Lung (tissue), 12 donors: ENCODE results near the gene LRCH1. TPM values are rescaled to one million over a fixed set of nuclear protein-coding genes. Genes with fewer than 3 reads are reported as not detected.

Experiments used
- ATAC-seq: fragments of 200-7000 bp; cut with Tn5 transposase; one replicate; pipeline ENCODE4 v1.9.1; 2020; ENCODE audit warnings: moderate number of reproducible peaks; ENCODE audit not compliant: insufficient read depth, low FRiP score
- DNase-seq, 3 donors: peaks; one replicate each; pipeline ENCODE4 v3.0.0-alpha.2; 2013 to 2017
- H3K27ac ChIP-seq, 2 donors: one replicate each; pipeline ENCODE4 v1.5.1; 2013; ENCODE audit warnings: mild to moderate bottlenecking in 2 of 2, moderate library complexity in 2 of 2, control low read depth in 1 of 2, inconsistent platforms in 1 of 2, low read depth in 1 of 2, low read length in 1 of 2
- H3K27me3 ChIP-seq, 3 donors: one replicate each; pipeline ENCODE4 v1.5.1; 2013; ENCODE audit warnings: low read length in 2 of 3; ENCODE audit not compliant: control insufficient read depth in 3 of 3, insufficient read depth in 3 of 3
- H3K36me3 ChIP-seq, 4 donors: one replicate each; pipeline ENCODE4 v1.5.1; 2013; ENCODE audit warnings: low read length in 4 of 4, mild to moderate bottlenecking in 1 of 4, moderate library complexity in 1 of 4; ENCODE audit not compliant: control insufficient read depth in 4 of 4, insufficient read depth in 4 of 4
- H3K4me1 ChIP-seq, 5 donors: one replicate each; pipeline ENCODE4 v1.5.1; 2013; ENCODE audit warnings: low read length in 5 of 5, mild to moderate bottlenecking in 2 of 5, moderate library complexity in 1 of 5; ENCODE audit not compliant: control insufficient read depth in 5 of 5, insufficient read depth in 5 of 5
- H3K4me3 ChIP-seq: one replicate; pipeline ENCODE4 v1.5.1; 2013; ENCODE audit warnings: mild to moderate bottlenecking, control low read depth, moderate library complexity
- H3K9ac ChIP-seq, 2 donors: one replicate each; pipeline ENCODE4 v1.5.1; 2013; ENCODE audit warnings: low read length in 2 of 2, control low read depth in 1 of 2; ENCODE audit not compliant: insufficient read depth in 1 of 2
- H3K9me3 ChIP-seq, 4 donors: one replicate each; pipeline ENCODE4 v1.5.1; 2013; ENCODE audit warnings: low read length in 3 of 4, mild to moderate bottlenecking in 1 of 4, moderate library complexity in 1 of 4; ENCODE audit not compliant: control insufficient read depth in 4 of 4, insufficient read depth in 3 of 4
- CTCF ChIP-seq: IDR thresholded peaks from 2 replicates; pipeline ENCODE4 v1.5.1; 2012; ENCODE audit warnings: mild to moderate bottlenecking; ENCODE audit errors: control extremely low read depth, extremely low read depth
- WGBS, 2 donors: extraction: QIAGEN DNeasy Blood & Tissue Kit; methylation state at CpG; one replicate each; pipeline ENCODE4 v1.1.7; 2013; 5-methylcytosine and 5-hydroxymethylcytosine counted together
- polyA plus RNA-seq, 2 donors: library from polyadenylated mRNA; stranded (reverse); fragments of 200-250 nt; gene quantifications; one replicate each; pipeline ENCODE4 v1.2.1, GENCODE V29; 2013
- total RNA-seq, 2 donors: library from RNA; depleted of rRNA in 1 of 2; stranded (reverse); fragments of >200 nt in 1 of 2; gene quantifications; one replicate each; pipeline ENCODE4 v1.2.1, GENCODE V29; 2014 to 2021
- donor health status: control.
- donor health status: control.
- donor health status: Bipolar disorder and iron deficiency.
- donor health status: healthy.
- donor health status: DM: yes; HTN: yes; CAD: no.

Gene LRCH1
- total and polyA plus RNA-seq, 4 donors: 3.6 to 35.4 (median 13.2) TPM

DNA sequence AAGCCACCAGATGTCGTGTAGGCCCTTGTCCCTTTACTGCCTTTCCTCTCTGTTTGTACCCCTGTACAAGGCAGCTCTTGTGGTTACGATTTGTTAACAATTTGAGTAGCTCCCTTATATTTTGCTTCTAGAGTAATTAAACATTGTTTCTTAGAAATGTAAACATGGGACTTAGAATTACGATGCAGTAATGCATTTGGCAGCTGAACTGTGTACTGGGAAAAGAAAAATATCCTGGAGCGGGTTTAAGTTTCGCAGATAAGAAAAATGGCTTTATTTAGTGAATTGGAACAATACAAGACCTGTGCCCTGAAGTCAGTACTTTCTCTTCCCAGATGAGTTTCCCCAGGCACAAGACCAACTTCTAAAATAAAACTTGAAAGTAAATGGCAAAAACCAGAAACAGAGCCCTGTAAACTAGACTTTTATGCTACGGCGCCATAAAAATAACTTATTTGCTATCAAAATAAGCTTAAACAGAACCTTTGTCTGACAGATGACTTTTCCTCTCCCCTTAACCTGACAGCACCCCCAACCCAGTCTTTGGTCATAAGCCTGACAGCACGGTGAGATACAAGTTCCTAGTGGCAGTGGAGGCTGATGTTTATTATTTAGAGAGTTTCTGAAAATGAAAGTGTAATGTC, 63.0 kb downstream of the LRCH1 start:
- H3K4me1 ChIP-seq: peaks cover 4 to 47% (median 12%) of the 10 kb centered on the region in 5 donors
- TF ChIP-seq CTCF: no peak
- no peaks in the 10 kb centered on the region for H3K27me3 ChIP-seq
- H3K36me3 ChIP-seq: no peaks in the 10 kb centered on the region
- H3K4me3 ChIP-seq: no peak overlapping the region
- peak overlapping the region in 1 of 2 donors; percentile 63 for H3K27ac ChIP-seq
- DNase-seq (peak; percentile 21 to 88 (median 84)), ATAC-seq (no peak)
- H3K9ac ChIP-seq: peak overlapping the region in 1 of 2 donors; percentile 84
- no peaks in the 10 kb centered on the region for H3K9me3 ChIP-seq
- WGBS, 2 donors: 43 to 66% methylated on average over 8 of the region's 8 CpGs

DNA sequence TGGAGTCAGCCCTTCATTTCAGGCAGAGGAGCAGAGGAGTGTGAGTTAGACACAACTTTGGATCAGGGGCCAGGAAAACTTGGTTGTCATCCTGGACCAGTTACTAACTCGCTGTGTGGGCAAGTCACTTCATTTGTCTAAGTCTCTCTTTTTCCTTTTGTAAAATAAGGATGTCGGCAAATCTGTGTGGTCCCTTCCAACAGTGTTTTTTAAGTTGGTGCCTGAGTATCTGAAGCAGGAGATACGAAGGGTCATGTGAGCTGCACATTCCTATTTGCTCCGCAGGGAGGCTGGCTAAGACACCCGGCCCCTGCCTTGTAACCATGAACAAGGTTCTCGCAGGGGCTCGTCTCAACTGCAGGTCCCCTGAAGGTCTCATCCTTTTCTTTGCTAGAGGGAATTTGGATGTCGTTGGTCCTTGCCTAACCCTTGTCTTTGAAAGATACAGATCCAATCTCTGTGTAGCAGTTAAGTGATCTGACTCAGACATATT, 64.3 kb downstream of the LRCH1 start:
- Histone ChIP-seq H3K27ac (peak overlapping the region in 1 of 2 donors; percentile 9), H3K27me3 (no peaks in the 10 kb centered on the region), H3K36me3 (no peaks in the 10 kb centered on the region), H3K9me3 (no peaks in the 10 kb centered on the region), H3K4me3 (no peak overlapping the region), H3K4me1 (peaks cover 4 to 55% (median 14%) of the 10 kb centered on the region in 5 donors), H3K9ac (peak overlapping the region in 1 of 2 donors; percentile 43)
- DNase-seq: peak; percentile 79 to 95 (median 91)
- 76 to 80% methylated on average over 8 of the region's 8 CpGs for WGBS, 2 donors
- no peak for TF ChIP-seq CTCF
- ATAC-seq: no peak

- TF ChIP-seq CTCF: no peak
- Histone ChIP-seq H3K4me3 (no peak overlapping the region), H3K27ac (no peak overlapping the region), H3K9ac (no peak overlapping the region), H3K4me1 (peaks cover 6 to 56% (median 20%) of the 10 kb centered on the region in 5 donors), H3K9me3 (no peaks in the 10 kb centered on the region), H3K36me3 (no peaks in the 10 kb centered on the region), H3K27me3 (no peaks in the 10 kb centered on the region)
- DNase-seq (no peak), ATAC-seq (no peak)
- WGBS, 2 donors: 98% methylated on average over 5 of the region's 5 CpGs
These were observed 64.9 kb downstream of the LRCH1 start for GRCh38 chr13:46617885-46618284.
